SK-N-SH treated with all-trans-retinoic acid at 6 μM for 48 hours (cell line): Measurements from ENCODE around the gene TEAD3.

ENCODE experiments used
- ATAC-seq: fragments of 200-7000 bp; cut with Tn5 transposase; 3 replicates; pipeline ENCODE4 v1.9.1; 2020; ENCODE audit warnings: mild to moderate bottlenecking, moderate library complexity
- BACH2 ChIP-seq: fragments of 250-450 bp; sonication (Bioruptor Pico); IDR thresholded peaks from 2 replicates; pipeline ENCODE4 v1.9.0; 2021; ENCODE audit warnings: mild to moderate bottlenecking, borderline replicate concordance
- CSDC2 ChIP-seq: fragments of 250-450 bp; sonication (Bioruptor Pico); IDR thresholded peaks from 2 replicates; pipeline ENCODE4 v1.5.0; 2020; ENCODE audit warnings: mild to moderate bottlenecking, moderate library complexity
- GLIS3 ChIP-seq: fragments of 250-450 bp; sonication (Bioruptor Pico); IDR thresholded peaks from 2 replicates; pipeline ENCODE4 v1.5.0; 2020; ENCODE audit warnings: mild to moderate bottlenecking, moderate library complexity
- OSR1 ChIP-seq: fragments of 250-450 bp; sonication (Bioruptor Pico); IDR thresholded peaks from 2 replicates; pipeline ENCODE4 v1.8.0; 2022; ENCODE audit warnings: moderate library complexity, mild to moderate bottlenecking, inconsistent platforms
- PPARA ChIP-seq: fragments of 250-450 bp; sonication (Bioruptor Pico); IDR thresholded peaks from 2 replicates; pipeline ENCODE4 v1.5.0; 2020; ENCODE audit warnings: mild to moderate bottlenecking, borderline replicate concordance
- RARB ChIP-seq: fragments of 250-450 bp; sonication (Bioruptor Pico); IDR thresholded peaks from 2 replicates; pipeline ENCODE4 v1.8.0; 2021; ENCODE audit warnings: mild to moderate bottlenecking, moderate library complexity
- SNAI2 ChIP-seq: fragments of 250-450 bp; sonication (Bioruptor Pico); IDR thresholded peaks from 2 replicates; pipeline ENCODE4 v1.5.0; 2020; ENCODE audit warnings: mild to moderate bottlenecking, moderate library complexity
- ZFP3 ChIP-seq: fragments of 250-450 bp; sonication (Bioruptor Pico); IDR thresholded peaks from 2 replicates; pipeline ENCODE4 v1.5.0; 2020; ENCODE audit warnings: mild to moderate bottlenecking, moderate library complexity
- ZNF565 ChIP-seq: fragments of 450-650 bp; formaldehyde crosslinking; conservative IDR thresholded peaks from 2 replicates; pipeline ENCODE4 v1.5.0; 2020; ENCODE audit warnings: low read depth, mild to moderate bottlenecking, moderate library complexity
- ZNF70 ChIP-seq: fragments of 450-650 bp; formaldehyde crosslinking; IDR thresholded peaks from 2 replicates; pipeline ENCODE4 v1.5.0; 2020; ENCODE audit warnings: mild to moderate bottlenecking, moderate library complexity
- ZNF8 ChIP-seq: fragments of 450-650 bp; formaldehyde crosslinking; IDR thresholded peaks from 2 replicates; pipeline ENCODE4 v1.5.0; 2020; ENCODE audit warnings: mild to moderate bottlenecking, moderate library complexity
- TF ChIP-seq, protein P1 (sequence below): fragments of 250-450 bp; sonication (Bioruptor Pico); IDR thresholded peaks from 2 replicates; pipeline ENCODE4 v1.8.0; 2020; ENCODE audit warnings: mild to moderate bottlenecking, moderate library complexity, borderline replicate concordance
- TF ChIP-seq, protein P2 (sequence below): fragments of 250-450 bp; sonication (Bioruptor Pico); IDR thresholded peaks from 2 replicates; pipeline ENCODE4 v1.5.1; 2020; ENCODE audit warnings: low read depth, mild to moderate bottlenecking, moderate library complexity
- TF ChIP-seq, protein P3 (sequence below): fragments of 250-450 bp; sonication (Bioruptor Pico); IDR thresholded peaks from 2 replicates; pipeline ENCODE4 v1.5.1; 2021; ENCODE audit warnings: mild to moderate bottlenecking, moderate library complexity
- TF ChIP-seq, protein P4 (sequence below): fragments of 250-450 bp; sonication (Bioruptor Pico); IDR thresholded peaks from 2 replicates; pipeline ENCODE4 v1.8.0; 2021; ENCODE audit warnings: low read depth, mild to moderate bottlenecking, moderate library complexity, borderline replicate concordance
- TF ChIP-seq, protein P5 (sequence below): fragments of 250-450 bp; sonication (Bioruptor Pico); IDR thresholded peaks from 2 replicates; pipeline ENCODE4 v1.5.0; 2020; ENCODE audit warnings: mild to moderate bottlenecking, moderate library complexity

TEAD3 gene

DNA sequence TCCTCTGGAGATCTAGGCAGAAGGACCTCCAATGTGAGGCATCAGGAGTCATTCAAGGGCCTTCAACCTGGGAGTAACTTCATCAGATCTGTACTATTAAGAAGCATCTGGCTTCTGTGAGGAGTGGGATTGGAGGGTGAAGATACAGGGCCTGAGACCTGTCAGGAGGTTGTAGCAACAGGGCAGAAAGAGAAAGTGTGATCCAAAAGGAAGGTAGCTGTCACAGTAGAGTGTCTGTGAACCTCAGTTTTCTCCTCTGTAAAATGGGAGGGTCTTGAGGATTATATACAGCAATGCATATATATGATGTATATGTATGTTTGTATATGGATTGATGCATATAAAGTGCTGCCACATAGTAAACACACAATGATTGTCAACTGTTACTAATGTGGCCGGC lies 31.2 kb downstream of the TEAD3 start:
- no peak for ATAC-seq
- TF ChIP-seq, protein P1, sequence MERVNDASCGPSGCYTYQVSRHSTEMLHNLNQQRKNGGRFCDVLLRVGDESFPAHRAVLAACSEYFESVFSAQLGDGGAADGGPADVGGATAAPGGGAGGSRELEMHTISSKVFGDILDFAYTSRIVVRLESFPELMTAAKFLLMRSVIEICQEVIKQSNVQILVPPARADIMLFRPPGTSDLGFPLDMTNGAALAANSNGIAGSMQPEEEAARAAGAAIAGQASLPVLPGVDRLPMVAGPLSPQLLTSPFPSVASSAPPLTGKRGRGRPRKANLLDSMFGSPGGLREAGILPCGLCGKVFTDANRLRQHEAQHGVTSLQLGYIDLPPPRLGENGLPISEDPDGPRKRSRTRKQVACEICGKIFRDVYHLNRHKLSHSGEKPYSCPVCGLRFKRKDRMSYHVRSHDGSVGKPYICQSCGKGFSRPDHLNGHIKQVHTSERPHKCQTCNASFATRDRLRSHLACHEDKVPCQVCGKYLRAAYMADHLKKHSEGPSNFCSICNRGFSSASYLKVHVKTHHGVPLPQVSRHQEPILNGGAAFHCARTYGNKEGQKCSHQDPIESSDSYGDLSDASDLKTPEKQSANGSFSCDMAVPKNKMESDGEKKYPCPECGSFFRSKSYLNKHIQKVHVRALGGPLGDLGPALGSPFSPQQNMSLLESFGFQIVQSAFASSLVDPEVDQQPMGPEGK (CRISPR knock-in tag): no peak
- TF ChIP-seq, protein P2, sequence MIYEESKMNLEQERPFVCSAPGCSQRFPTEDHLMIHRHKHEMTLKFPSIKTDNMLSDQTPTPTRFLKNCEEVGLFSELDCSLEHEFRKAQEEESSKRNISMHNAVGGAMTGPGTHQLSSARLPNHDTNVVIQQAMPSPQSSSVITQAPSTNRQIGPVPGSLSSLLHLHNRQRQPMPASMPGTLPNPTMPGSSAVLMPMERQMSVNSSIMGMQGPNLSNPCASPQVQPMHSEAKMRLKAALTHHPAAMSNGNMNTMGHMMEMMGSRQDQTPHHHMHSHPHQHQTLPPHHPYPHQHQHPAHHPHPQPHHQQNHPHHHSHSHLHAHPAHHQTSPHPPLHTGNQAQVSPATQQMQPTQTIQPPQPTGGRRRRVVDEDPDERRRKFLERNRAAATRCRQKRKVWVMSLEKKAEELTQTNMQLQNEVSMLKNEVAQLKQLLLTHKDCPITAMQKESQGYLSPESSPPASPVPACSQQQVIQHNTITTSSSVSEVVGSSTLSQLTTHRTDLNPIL (CRISPR knock-in tag): no peak
- TF ChIP-seq RARB: no peak
- TF ChIP-seq, protein P3, sequence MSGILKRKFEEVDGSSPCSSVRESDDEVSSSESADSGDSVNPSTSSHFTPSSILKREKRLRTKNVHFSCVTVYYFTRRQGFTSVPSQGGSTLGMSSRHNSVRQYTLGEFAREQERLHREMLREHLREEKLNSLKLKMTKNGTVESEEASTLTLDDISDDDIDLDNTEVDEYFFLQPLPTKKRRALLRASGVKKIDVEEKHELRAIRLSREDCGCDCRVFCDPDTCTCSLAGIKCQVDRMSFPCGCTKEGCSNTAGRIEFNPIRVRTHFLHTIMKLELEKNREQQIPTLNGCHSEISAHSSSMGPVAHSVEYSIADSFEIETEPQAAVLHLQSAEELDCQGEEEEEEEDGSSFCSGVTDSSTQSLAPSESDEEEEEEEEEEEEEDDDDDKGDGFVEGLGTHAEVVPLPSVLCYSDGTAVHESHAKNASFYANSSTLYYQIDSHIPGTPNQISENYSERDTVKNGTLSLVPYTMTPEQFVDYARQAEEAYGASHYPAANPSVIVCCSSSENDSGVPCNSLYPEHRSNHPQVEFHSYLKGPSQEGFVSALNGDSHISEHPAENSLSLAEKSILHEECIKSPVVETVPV (CRISPR knock-in tag): no peak
- no peak for TF ChIP-seq BACH2
- no peak for TF ChIP-seq OSR1
- TF ChIP-seq ZNF565 (CRISPR knock-in tag): no peak
- no peak for TF ChIP-seq SNAI2 (CRISPR knock-in tag)

DNA sequence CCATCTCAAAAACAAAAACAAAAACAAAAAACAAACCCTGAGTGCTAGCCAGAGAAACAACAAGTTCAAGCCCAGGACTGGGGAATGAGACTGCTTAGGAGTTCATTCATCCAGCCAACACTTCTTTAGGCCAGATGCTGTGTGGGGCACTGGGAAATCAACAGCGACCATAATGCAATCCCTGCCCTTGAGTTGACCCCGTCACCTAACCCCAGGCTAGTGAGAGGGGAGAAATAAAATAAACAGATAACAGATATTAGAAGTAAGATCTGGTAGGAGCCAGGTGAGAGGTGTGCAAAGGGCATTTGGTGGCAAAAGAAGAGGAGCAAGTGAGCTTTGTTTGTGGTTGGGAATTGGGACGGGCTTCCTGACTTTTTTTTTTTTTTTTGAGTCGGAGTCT lies 33.6 kb downstream of the TEAD3 start:
- ATAC-seq: no peak
- TF ChIP-seq RARB (no peak), PPARA (no peak), ZNF8 (CRISPR knock-in tag) (no peak), ZFP3 (CRISPR knock-in tag) (no peak), ZNF565 (CRISPR knock-in tag) (no peak), OSR1 (no peak), ZNF70 (no peak), GLIS3 (CRISPR knock-in tag) (no peak), CSDC2 (no peak)
- TF ChIP-seq, protein P2 (CRISPR knock-in tag): no peak
- TF ChIP-seq, protein P1 (CRISPR knock-in tag): no peak
- TF ChIP-seq, protein P4, sequence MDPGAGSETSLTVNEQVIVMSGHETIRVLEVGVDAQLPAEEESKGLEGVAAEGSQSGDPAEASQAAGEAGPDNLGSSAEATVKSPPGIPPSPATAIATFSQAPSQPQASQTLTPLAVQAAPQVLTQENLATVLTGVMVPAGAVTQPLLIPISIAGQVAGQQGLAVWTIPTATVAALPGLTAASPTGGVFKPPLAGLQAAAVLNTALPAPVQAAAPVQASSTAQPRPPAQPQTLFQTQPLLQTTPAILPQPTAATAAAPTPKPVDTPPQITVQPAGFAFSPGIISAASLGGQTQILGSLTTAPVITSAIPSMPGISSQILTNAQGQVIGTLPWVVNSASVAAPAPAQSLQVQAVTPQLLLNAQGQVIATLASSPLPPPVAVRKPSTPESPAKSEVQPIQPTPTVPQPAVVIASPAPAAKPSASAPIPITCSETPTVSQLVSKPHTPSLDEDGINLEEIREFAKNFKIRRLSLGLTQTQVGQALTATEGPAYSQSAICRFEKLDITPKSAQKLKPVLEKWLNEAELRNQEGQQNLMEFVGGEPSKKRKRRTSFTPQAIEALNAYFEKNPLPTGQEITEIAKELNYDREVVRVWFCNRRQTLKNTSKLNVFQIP: no peak
- TF ChIP-seq, protein P5, sequence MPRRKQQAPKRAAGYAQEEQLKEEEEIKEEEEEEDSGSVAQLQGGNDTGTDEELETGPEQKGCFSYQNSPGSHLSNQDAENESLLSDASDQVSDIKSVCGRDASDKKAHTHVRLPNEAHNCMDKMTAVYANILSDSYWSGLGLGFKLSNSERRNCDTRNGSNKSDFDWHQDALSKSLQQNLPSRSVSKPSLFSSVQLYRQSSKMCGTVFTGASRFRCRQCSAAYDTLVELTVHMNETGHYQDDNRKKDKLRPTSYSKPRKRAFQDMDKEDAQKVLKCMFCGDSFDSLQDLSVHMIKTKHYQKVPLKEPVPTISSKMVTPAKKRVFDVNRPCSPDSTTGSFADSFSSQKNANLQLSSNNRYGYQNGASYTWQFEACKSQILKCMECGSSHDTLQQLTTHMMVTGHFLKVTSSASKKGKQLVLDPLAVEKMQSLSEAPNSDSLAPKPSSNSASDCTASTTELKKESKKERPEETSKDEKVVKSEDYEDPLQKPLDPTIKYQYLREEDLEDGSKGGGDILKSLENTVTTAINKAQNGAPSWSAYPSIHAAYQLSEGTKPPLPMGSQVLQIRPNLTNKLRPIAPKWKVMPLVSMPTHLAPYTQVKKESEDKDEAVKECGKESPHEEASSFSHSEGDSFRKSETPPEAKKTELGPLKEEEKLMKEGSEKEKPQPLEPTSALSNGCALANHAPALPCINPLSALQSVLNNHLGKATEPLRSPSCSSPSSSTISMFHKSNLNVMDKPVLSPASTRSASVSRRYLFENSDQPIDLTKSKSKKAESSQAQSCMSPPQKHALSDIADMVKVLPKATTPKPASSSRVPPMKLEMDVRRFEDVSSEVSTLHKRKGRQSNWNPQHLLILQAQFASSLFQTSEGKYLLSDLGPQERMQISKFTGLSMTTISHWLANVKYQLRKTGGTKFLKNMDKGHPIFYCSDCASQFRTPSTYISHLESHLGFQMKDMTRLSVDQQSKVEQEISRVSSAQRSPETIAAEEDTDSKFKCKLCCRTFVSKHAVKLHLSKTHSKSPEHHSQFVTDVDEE (CRISPR knock-in tag): no peak
- TF ChIP-seq, protein P3 (CRISPR knock-in tag): no peak
